HepG2 (cell line): ENCODE data around the gene EGFR.

Experiments used
- ATF3 ChIP-seq: sonication (generic); formaldehyde crosslinking; IDR thresholded peaks from 2 replicates; pipeline ENCODE4 v1.4.0; 2020; ENCODE audit warnings: missing genetic modification reagents
- EP300 ChIP-seq, 3 experiments: sonication (generic) in 1 of 3; formaldehyde crosslinking in 1 of 3; IDR thresholded peaks; 2 replicates each; pipeline versions ENCODE4 v1.5.1 to v1.6.1; 2011 to 2020; ENCODE audit warnings: low read depth in 2 of 3, low read length in 2 of 3, borderline replicate concordance in 1 of 3, improper control_type of control experiment in 1 of 3, mild to moderate bottlenecking in 1 of 3, missing genetic modification reagents in 1 of 3, moderate library complexity in 1 of 3
- NFKBIZ ChIP-seq: IDR thresholded peaks from 2 replicates; pipeline ENCODE4 v1.6.1; 2018; ENCODE audit warnings: missing genetic modification reagents, missing compliant biosample characterization
- SRF ChIP-seq: IDR thresholded peaks from 2 replicates; pipeline ENCODE4 v1.6.1; 2011; ENCODE audit warnings: mild to moderate bottlenecking, low read depth, low read length, moderate library complexity

- TF ChIP-seq NFKBIZ (no peak), EP300 (IDR thresholded peaks at IDR 0.05; ENCODE audit: low read depth in 2 of 2, low read length in 2 of 2) (no peak), EP300 (CRISPR knock-in tag; IDR thresholded peaks at IDR 0.05; ENCODE audit: borderline replicate concordance) (no peak), SRF (no peak), ATF3 (no peak)
These were observed 159.6 kb downstream of the EGFR start for GRCh38 chr7:55178292-55178862.
